GM19467 (cell line): Measurements from ENCODE around the gene ZNF521.

Experiments used
- ATAC-seq: cut with Tn5 transposase; IDR thresholded peaks from one replicate; pipeline ENCODE4 v1.9.1; 2021; ENCODE audit warnings: mild to moderate bottlenecking, moderate library complexity; ENCODE audit not compliant: unreplicated experiment

Gene ZNF521

GRCh38 chr18:25340762-25341161 lies 11.2 kb downstream of the ZNF521 start:
- no peak for ATAC-seq

GRCh38 chr18:25335676-25336075 lies 16.3 kb downstream of the ZNF521 start:
- ATAC-seq: no peak

GRCh38 chr18:25335062-25335461 lies 16.9 kb downstream of the ZNF521 start:
- ATAC-seq: no peak

GRCh38 chr18:25334588-25334987 lies 17.4 kb downstream of the ZNF521 start:
- no peak for ATAC-seq

GRCh38 chr18:25332002-25332401 lies 20.0 kb downstream of the ZNF521 start:
- no peak for ATAC-seq

GRCh38 chr18:25329783-25330182 lies 22.2 kb downstream of the ZNF521 start:
- ATAC-seq: no peak

GRCh38 chr18:25327584-25327983 lies 24.4 kb downstream of the ZNF521 start:
- ATAC-seq: no peak

- no peak for ATAC-seq
Observed at GRCh38 chr18:25326361-25326952, 25.5 kb downstream of the ZNF521 start.

- ATAC-seq: no peak
Observed at GRCh38 chr18:25322806-25323205, 29.2 kb downstream of the ZNF521 start.

- ATAC-seq: no peak
Observed at GRCh38 chr18:25316381-25317018, 35.5 kb downstream of the ZNF521 start.

GRCh38 chr18:25314838-25315190 lies 37.2 kb downstream of the ZNF521 start:
- ATAC-seq: no peak

- no peak for ATAC-seq
Observed at GRCh38 chr18:25314151-25314837, 37.7 kb downstream of the ZNF521 start.

GRCh38 chr18:25313268-25313667 lies 38.7 kb downstream of the ZNF521 start:
- ATAC-seq: no peak

- no peak for ATAC-seq
Observed at GRCh38 chr18:25310045-25310444, 41.9 kb downstream of the ZNF521 start.

- no peak for ATAC-seq
Observed at GRCh38 chr18:25308381-25308780, 43.6 kb downstream of the ZNF521 start.

- no peak for ATAC-seq
Observed at GRCh38 chr18:25307192-25307591, 44.8 kb downstream of the ZNF521 start.

GRCh38 chr18:25306671-25307070 lies 45.3 kb downstream of the ZNF521 start:
- no peak for ATAC-seq

GRCh38 chr18:25305584-25305983 lies 46.4 kb downstream of the ZNF521 start:
- ATAC-seq: no peak

- ATAC-seq: no peak
Observed at GRCh38 chr18:25300492-25300891, 51.5 kb downstream of the ZNF521 start.

GRCh38 chr18:25299426-25300300 lies 52.3 kb downstream of the ZNF521 start:
- no peak for ATAC-seq

GRCh38 chr18:25298853-25299274 lies 53.1 kb downstream of the ZNF521 start:
- ATAC-seq: no peak
